T-cell (primary cell): Measurements from ENCODE around the gene PLAAT2. TPM values are rescaled to one million over a fixed set of nuclear protein-coding genes. Genes with fewer than 3 reads are reported as not detected.
"Not testable (repeated sequence)": the region's sequence is repeated elsewhere in the genome, so short reads cannot be mapped to it uniquely, and the experiment has no call there.

Experiments
- ATAC-seq, 4 experiments: fragments of 200-7000 bp in 3 of 4; fragments of 150-1000 bp in 1 of 4; cut with Tn5 transposase; replicated peaks in 1 of 4; 1 replicate in 3 of 4; 2 replicates in 1 of 4; pipeline ENCODE4 v1.10.0; 2021; ENCODE audit warnings: moderate library complexity in 3 of 4, mild to moderate bottlenecking in 2 of 4, moderate number of reproducible peaks in 1 of 4
- CTCF ChIA-PET, 2 donors: fragments of 300-600 bp; sonication (Branson Sonifier 250); formaldehyde crosslinking; loops; one replicate each; lab custom pipeline; 2022; ENCODE audit warnings: antibody characterized with exemption in 2 of 2; lab: Charles Lee
- POLR2A ChIA-PET, 2 donors: fragments of 300-600 bp; sonication (Branson Sonifier 250); formaldehyde crosslinking; loops; one replicate each; lab custom pipeline; 2022; ENCODE audit warnings: antibody characterized with exemption in 2 of 2; lab: Charles Lee
- DNase-seq, 35 experiments: peaks; one replicate each; pipeline versions ENCODE4 v3.0.0 to v3.0.0-alpha.2; 2013 to 2023
- H3K27ac ChIP-seq: one replicate; pipeline ENCODE4 v1.5.1; 2013; ENCODE audit warnings: low read length
- H3K27me3 ChIP-seq, 2 experiments: replicated peaks in 1 of 2; 1 replicate in 1 of 2; 2 replicates in 1 of 2; pipeline versions ENCODE4 v1.6.1 to v1.7.0; 2013; ENCODE audit warnings: low read length in 1 of 2, mixed read lengths in 1 of 2; ENCODE audit not compliant: control insufficient read depth in 2 of 2, insufficient read depth in 2 of 2; ENCODE audit errors: extremely low read depth in 1 of 2
- H3K36me3 ChIP-seq, 2 donors: 1 replicate in 1 of 2; 2 replicates in 1 of 2; pipeline versions ENCODE4 v1.6.1 to v1.7.0; 2013; ENCODE audit warnings: low read length in 1 of 2; ENCODE audit not compliant: control insufficient read depth in 2 of 2, insufficient read depth in 1 of 2; ENCODE audit errors: extremely low read depth in 1 of 2
- H3K4me1 ChIP-seq, 2 experiments: 1 replicate in 1 of 2; 2 replicates in 1 of 2; pipeline versions ENCODE4 v1.6.1 to v1.7.0; 2013; ENCODE audit warnings: low read length in 2 of 2, mixed read lengths in 1 of 2; ENCODE audit not compliant: insufficient read depth in 2 of 2, control insufficient read depth in 1 of 2; ENCODE audit errors: extremely low read depth in 1 of 2
- H3K4me3 ChIP-seq, 2 donors: 1 replicate in 1 of 2; 2 replicates in 1 of 2; pipeline versions ENCODE4 v1.5.1 to v1.7.0; 2013; ENCODE audit warnings: mild to moderate bottlenecking in 2 of 2, low read length in 1 of 2, moderate library complexity in 1 of 2; ENCODE audit not compliant: control insufficient read depth in 1 of 2; ENCODE audit errors: extremely low read depth in 1 of 2
- H3K9me3 ChIP-seq: 2 replicates; pipeline ENCODE4 v1.7.0; 2013
- H3K27ac Mint-ChIP-seq, 2 donors: one replicate each; pipeline ENCODE4 v1.8.0; 2020 to 2021; ENCODE audit warnings: mild to moderate bottlenecking in 2 of 2, mixed read lengths in 2 of 2
- H3K27me3 Mint-ChIP-seq, 2 donors: one replicate each; pipeline ENCODE4 v1.8.0; 2021 to 2022; ENCODE audit warnings: mixed read lengths in 2 of 2
- H3K36me3 Mint-ChIP-seq: one replicate; pipeline ENCODE4 v1.8.0; 2021; ENCODE audit warnings: mixed read lengths
- H3K4me1 Mint-ChIP-seq, 3 donors: one replicate each; pipeline ENCODE4 v1.8.0; 2020 to 2022; ENCODE audit warnings: mixed read lengths in 3 of 3, mild to moderate bottlenecking in 1 of 3
- H3K4me3 Mint-ChIP-seq, 3 donors: one replicate each; pipeline ENCODE4 v1.8.0; 2020 to 2022; ENCODE audit warnings: mild to moderate bottlenecking in 3 of 3, mixed read lengths in 3 of 3, moderate library complexity in 3 of 3
- H3K9me3 Mint-ChIP-seq, 3 donors: one replicate each; pipeline ENCODE4 v1.8.0; 2020 to 2022; ENCODE audit warnings: mixed read lengths in 3 of 3
- WGBS: methylation state at CpG from one replicate; pipeline ENCODE4 v1.1.5; 2013; ENCODE audit warnings: missing lambda C conversion rate; ENCODE audit not compliant: insufficient coverage; 5-methylcytosine and 5-hydroxymethylcytosine counted together
- total RNA-seq, 35 experiments: library from RNA in 6 of 35; stranded (reverse) in 6 of 35; fragments of 120-200 nt in 1 of 35; gene quantifications; one replicate each; pipeline versions ENCODE4 v1.2.1 to v1.2.4 and lab custom pipeline; 2013 to 2026

Gene PLAAT2
- total RNA-seq, 5 donors from 2014 or later (not counting 1 experiment from before 2014, with no cell fraction given) = 0.51 to 0.53 TPM; not detected in 3

- H3K27me3 ChIP-seq = no peaks in the 10 kb centered on the region
- WGBS = 67% methylated on average over 2 of the region's 6 CpGs
- H3K27ac ChIP-seq = peak overlapping the region; percentile 81
- peaks cover 22 to 50% of the 10 kb centered on the region in 2 experiments for H3K4me1 ChIP-seq
- ATAC-seq = peak; percentile 13 to 38 (median 16)
- no peaks in the 10 kb centered on the region for H3K9me3 Mint-ChIP-seq
- H3K4me3 Mint-ChIP-seq = peak overlapping the region; percentile 77 to 82 (median 81)
- peak in 8 of 35 experiments; percentile 18 to 65 (median 29) for DNase-seq
- ChIA-PET POLR2A (interaction anchor here (0.6 to 1.6 kb wide), 5 partner anchors 12 to 130 kb away, joined by 3 to 7 read pairs (median 4); partner anchors contain the start of gene PLAAT4 (in 2 of the 2)), CTCF (interaction anchor here (0.9 to 2.0 kb wide), 4 partner anchors 14 to 87 kb away, joined by 3 to 10 read pairs (median 4); partner anchors contain the start of gene PLAAT4 (in 1 of the 2))
- H3K36me3 ChIP-seq = peaks cover 1 to 9% of the 10 kb centered on the region in 2 donors
- H3K36me3 Mint-ChIP-seq = peaks cover 7% of the 10 kb centered on the region
- no peaks in the 10 kb centered on the region for H3K27me3 Mint-ChIP-seq
- H3K4me1 Mint-ChIP-seq = peaks cover 57 to 77% (median 60%) of the 10 kb centered on the region in 3 donors
- H3K9me3 ChIP-seq = no peaks in the 10 kb centered on the region
- peak overlapping the region; percentile 46 to 53 for H3K4me3 ChIP-seq
- H3K27ac Mint-ChIP-seq = peak overlapping the region; percentile 99
Measured at GRCh38 chr11:63551889-63552266, 11.3 kb downstream of the PLAAT2 start.

GRCh38 chr11:63551091-63551888, 11.9 kb downstream of the PLAAT2 start:
- POLR2A ChIA-PET = interaction anchor here (0.6 to 1.6 kb wide), 4 partner anchors 13 to 78 kb away, joined by 3 to 7 read pairs (median 4); partner anchors contain the start of gene PLAAT4 (in 2 of the 2)

GRCh38 chr11:63550156-63550700, 13.0 kb downstream of the PLAAT2 start:
- POLR2A ChIA-PET = interaction anchor here in 1 of 2 donors (0.6 kb wide), 1 partner anchor 18 kb away, joined by 3 read pairs; no protein-coding TSS in a partner anchor
- H3K36me3 Mint-ChIP-seq = peaks cover 21% of the 10 kb centered on the region
- H3K36me3 ChIP-seq = peaks cover 5 to 24% of the 10 kb centered on the region in 2 donors
- WGBS = 94% methylated on average over 23 of the region's 31 CpGs
- not testable (repeated sequence) for DNase-seq, H3K27me3 ChIP-seq, H3K27me3 Mint-ChIP-seq, H3K9me3 ChIP-seq, ATAC-seq, H3K9me3 Mint-ChIP-seq, H3K27ac ChIP-seq, H3K4me3 ChIP-seq
- H3K4me1 ChIP-seq = peaks cover 17 to 50% of the 10 kb centered on the region in 2 experiments
- CTCF ChIA-PET = interaction anchor here in 1 of 2 donors (1.2 kb wide), 1 partner anchor 15 kb away, joined by 3 read pairs; no protein-coding TSS in a partner anchor
- peak overlapping the region in 1 of 3 donors; percentile 81 for H3K4me3 Mint-ChIP-seq
- H3K4me1 Mint-ChIP-seq = peaks cover 41 to 71% (median 48%) of the 10 kb centered on the region in 3 donors
- H3K27ac Mint-ChIP-seq = peak overlapping the region in 1 of 2 donors; percentile 99

More at GRCh38 chr11:63551091-63551888, 11.9 kb downstream of the PLAAT2 start:
- H3K4me1 ChIP-seq = peaks cover 21 to 50% of the 10 kb centered on the region in 2 experiments
- H3K27ac Mint-ChIP-seq = peak overlapping the region; percentile 99
- peak overlapping the region; percentile 46 to 53 for H3K4me3 ChIP-seq
- no peaks in the 10 kb centered on the region for H3K9me3 ChIP-seq
- H3K27me3 Mint-ChIP-seq = no peaks in the 10 kb centered on the region
- DNase-seq (peak in 10 of 35 experiments; percentile 25 to 55 (median 36)), ATAC-seq (peak in 3 of 4 experiments; percentile 5 to 25 (median 21))
- peaks cover 5 to 15% of the 10 kb centered on the region in 2 donors for H3K36me3 ChIP-seq
- peaks cover 13% of the 10 kb centered on the region for H3K36me3 Mint-ChIP-seq
- WGBS = 13% methylated on average over 20 of the region's 27 CpGs
- H3K27me3 ChIP-seq = no peaks in the 10 kb centered on the region
- H3K27ac ChIP-seq = peak overlapping the region; percentile 81
- H3K4me1 Mint-ChIP-seq = peaks cover 51 to 76% (median 57%) of the 10 kb centered on the region in 3 donors
- H3K9me3 Mint-ChIP-seq = no peaks in the 10 kb centered on the region
- CTCF ChIA-PET = interaction anchor here (0.6 to 2.0 kb wide), 6 partner anchors 13 to 88 kb away, joined by 3 to 10 read pairs (median 4); partner anchors contain the start of gene PLAAT4 (in 1 of the 2)
- peak overlapping the region; percentile 77 to 82 (median 81) for H3K4me3 Mint-ChIP-seq

- H3K4me3 ChIP-seq = no peak overlapping the region
- peaks cover 38 to 64% (median 44%) of the 10 kb centered on the region in 3 donors for H3K4me1 Mint-ChIP-seq
- ATAC-seq = no peak
Measured at GRCh38 chr11:63549411-63549810, 13.8 kb downstream of the PLAAT2 start.

GRCh38 chr11:63548178-63548577, 15.0 kb downstream of the PLAAT2 start:
- Histone ChIP-seq H3K4me3 (no peak overlapping the region), H3K27ac (peak overlapping the region; percentile 24), H3K4me1 (peaks cover 9 to 34% of the 10 kb centered on the region in 2 experiments), H3K9me3 (no peaks in the 10 kb centered on the region), H3K27me3 (no peaks in the 10 kb centered on the region), H3K36me3 (peaks cover 8 to 44% of the 10 kb centered on the region in 2 donors)
- Mint-ChIP-seq H3K4me1 (peaks cover 37 to 60% (median 44%) of the 10 kb centered on the region in 3 donors), H3K27me3 (no peaks in the 10 kb centered on the region), H3K9me3 (no peaks in the 10 kb centered on the region), H3K27ac (peak overlapping the region; percentile 5 to 60), H3K4me3 (no peak overlapping the region), H3K36me3 (peaks cover 38% of the 10 kb centered on the region)
- CTCF ChIA-PET = no interaction called here
- POLR2A ChIA-PET = no interaction called here
- DNase-seq (no peak), ATAC-seq (no peak)
- 96% methylated on average over 4 of the region's 4 CpGs for WGBS

More at GRCh38 chr11:63549411-63549810, 13.8 kb downstream of the PLAAT2 start:
- Mint-ChIP-seq H3K4me3 (peak overlapping the region in 1 of 3 donors; percentile 49), H3K36me3 (peaks cover 27% of the 10 kb centered on the region), H3K27ac (peak overlapping the region; percentile 75 to 79), H3K27me3 (no peaks in the 10 kb centered on the region), H3K9me3 (no peaks in the 10 kb centered on the region)
- no peaks in the 10 kb centered on the region for H3K9me3 ChIP-seq
- CTCF ChIA-PET = no interaction called here
- H3K27ac ChIP-seq = no peak overlapping the region
- DNase-seq = no peak
- no CpG with 5 or more reads among the region's 4 CpGs for WGBS
- H3K36me3 ChIP-seq = peaks cover 8 to 32% of the 10 kb centered on the region in 2 donors
- H3K4me1 ChIP-seq = peaks cover 13 to 44% of the 10 kb centered on the region in 2 experiments
- POLR2A ChIA-PET = no interaction called here
- H3K27me3 ChIP-seq = no peaks in the 10 kb centered on the region

- no peaks in the 10 kb centered on the region for H3K9me3 Mint-ChIP-seq
- WGBS = no CpG with 5 or more reads among the region's 1 CpG
- DNase-seq = no peak
- peak overlapping the region; percentile 44 to 68 for H3K27ac Mint-ChIP-seq
- Histone ChIP-seq H3K27me3 (no peaks in the 10 kb centered on the region), H3K27ac (no peak overlapping the region), H3K4me1 (peaks cover 4 to 26% of the 10 kb centered on the region in 2 experiments), H3K36me3 (peaks cover 8 to 52% of the 10 kb centered on the region in 2 donors), H3K9me3 (no peaks in the 10 kb centered on the region), H3K4me3 (no peak overlapping the region)
- H3K4me1 Mint-ChIP-seq = peaks cover 37 to 57% (median 44%) of the 10 kb centered on the region in 3 donors
- no peaks in the 10 kb centered on the region for H3K27me3 Mint-ChIP-seq
- ChIA-PET POLR2A (no interaction called here), CTCF (interaction anchor here in 1 of 2 donors (0.6 kb wide), 1 partner anchor 66 kb away, joined by 3 read pairs; no protein-coding TSS in a partner anchor)
- peaks cover 46% of the 10 kb centered on the region for H3K36me3 Mint-ChIP-seq
- no peak for ATAC-seq
- no peak overlapping the region for H3K4me3 Mint-ChIP-seq
Measured at GRCh38 chr11:63547061-63547460, 16.1 kb downstream of the PLAAT2 start.
